Neuronal stem cell (in vitro differentiated cells): Measurements from ENCODE around the gene C6orf132.

Experiments used
- DNase-seq: peaks from one replicate; pipeline ENCODE4 v3.0.0-alpha.2; 2013; ENCODE audit warnings: low spot score
- H2AFZ ChIP-seq: one replicate; pipeline ENCODE4 v1.6.1; 2013; ENCODE audit warnings: mild to moderate bottlenecking, low read length, inconsistent platforms
- H2AK5ac ChIP-seq: 2 replicates; pipeline ENCODE4 v1.6.1; 2013; ENCODE audit warnings: low read depth, mild to moderate bottlenecking, inconsistent platforms, low read length, moderate library complexity, mixed read lengths
- H2BK120ac ChIP-seq: 2 replicates; pipeline ENCODE4 v1.6.1; 2013; ENCODE audit warnings: low read depth, mild to moderate bottlenecking, inconsistent platforms, low read length, moderate library complexity, mixed read lengths
- H2BK12ac ChIP-seq: one replicate; pipeline ENCODE4 v1.6.1; 2013; ENCODE audit warnings: low read length, inconsistent platforms
- H2BK15ac ChIP-seq: 2 replicates; pipeline ENCODE4 v1.6.1; 2013; ENCODE audit warnings: mild to moderate bottlenecking, low read length, inconsistent platforms, mixed read lengths
- H2BK5ac ChIP-seq: one replicate; pipeline ENCODE4 v1.6.1; 2013; ENCODE audit warnings: inconsistent platforms, mild to moderate bottlenecking, low read length, moderate library complexity
- H3K14ac ChIP-seq: one replicate; pipeline ENCODE4 v1.6.1; 2013; ENCODE audit warnings: low read length, inconsistent platforms
- H3K18ac ChIP-seq: 2 replicates; pipeline ENCODE4 v1.6.1; 2013; ENCODE audit warnings: low read length, inconsistent platforms
- H3K23ac ChIP-seq: 2 replicates; pipeline ENCODE4 v1.6.1; 2013; ENCODE audit warnings: low read depth, mild to moderate bottlenecking, mixed read lengths, low read length, inconsistent platforms; ENCODE audit not compliant: poor library complexity
- H3K27ac ChIP-seq: replicated peaks from 3 replicates; pipeline ENCODE4 v1.5.1; 2013; ENCODE audit warnings: low read length, inconsistent platforms
- H3K27me3 ChIP-seq, 3 experiments: 2 replicates each; pipeline ENCODE4 v1.6.1; 2013; ENCODE audit warnings: low read length in 3 of 3, mild to moderate bottlenecking in 2 of 3, inconsistent platforms in 1 of 3, low read depth in 1 of 3, mixed read lengths in 1 of 3, moderate library complexity in 1 of 3; ENCODE audit not compliant: control insufficient read depth in 3 of 3, insufficient read depth in 3 of 3
- H3K36me3 ChIP-seq, 2 donors: replicated peaks in 1 of 2; 2 replicates each; pipeline ENCODE4 v1.6.1; 2013; ENCODE audit warnings: low read length in 2 of 2; ENCODE audit not compliant: control insufficient read depth in 2 of 2, insufficient read depth in 2 of 2
- H3K4ac ChIP-seq: 2 replicates; pipeline ENCODE4 v1.6.1; 2013; ENCODE audit warnings: inconsistent platforms, mild to moderate bottlenecking, low read length, moderate library complexity
- H3K4me1 ChIP-seq, 2 donors: 1 replicate in 1 of 2; 2 replicates in 1 of 2; pipeline ENCODE4 v1.6.1; 2013; ENCODE audit warnings: low read length in 2 of 2, low read depth in 1 of 2; ENCODE audit not compliant: control insufficient read depth in 2 of 2, insufficient read depth in 1 of 2
- H3K4me2 ChIP-seq: one replicate; pipeline ENCODE4 v1.6.1; 2013; ENCODE audit warnings: mild to moderate bottlenecking, low read length, inconsistent platforms; ENCODE audit not compliant: insufficient read depth, poor library complexity, severe bottlenecking
- H3K4me3 ChIP-seq, 2 donors: 2 replicates each; pipeline ENCODE4 v1.5.1; 2013; ENCODE audit warnings: low read length in 2 of 2, mild to moderate bottlenecking in 2 of 2, inconsistent platforms in 1 of 2, moderate library complexity in 1 of 2
- H3K79me1 ChIP-seq: one replicate; pipeline ENCODE4 v1.6.1; 2013; ENCODE audit warnings: low read depth, mild to moderate bottlenecking, inconsistent platforms, low read length, moderate library complexity
- H3K9ac ChIP-seq: one replicate; pipeline ENCODE4 v1.6.1; 2013; ENCODE audit warnings: mild to moderate bottlenecking, low read depth, low read length, inconsistent platforms; ENCODE audit not compliant: poor library complexity
- H3K9me3 ChIP-seq, 2 donors: replicated peaks in 1 of 2; 2 replicates each; pipeline versions ENCODE3 to v1.6.1; 2013; ENCODE audit warnings: low read length in 2 of 2, mild to moderate bottlenecking in 2 of 2, inconsistent platforms in 1 of 2, low read depth in 1 of 2, mixed read lengths in 1 of 2, moderate library complexity in 1 of 2; ENCODE audit not compliant: control insufficient read depth in 2 of 2, insufficient read depth in 1 of 2
- H4K8ac ChIP-seq: one replicate; pipeline ENCODE4 v1.6.1; 2013; ENCODE audit warnings: low read depth, mild to moderate bottlenecking, inconsistent platforms, low read length, moderate library complexity
- H4K91ac ChIP-seq: one replicate; pipeline ENCODE4 v1.6.1; 2013; ENCODE audit warnings: low read length, low read depth, mild to moderate bottlenecking, inconsistent platforms; ENCODE audit not compliant: poor library complexity
- WGBS, 2 donors: extraction: QIAGEN DNeasy Blood & Tissue Kit; methylation state at CpG; one replicate each; pipeline ENCODE4 v1.1.7; 2013; ENCODE audit warnings: missing lambda C conversion rate in 2 of 2, mixed read lengths in 1 of 2; ENCODE audit not compliant: insufficient read length in 2 of 2, insufficient replicate concordance in 1 of 2; ENCODE audit errors: extremely low coverage in 2 of 2; 5-methylcytosine and 5-hydroxymethylcytosine counted together

C6orf132 gene

DNA sequence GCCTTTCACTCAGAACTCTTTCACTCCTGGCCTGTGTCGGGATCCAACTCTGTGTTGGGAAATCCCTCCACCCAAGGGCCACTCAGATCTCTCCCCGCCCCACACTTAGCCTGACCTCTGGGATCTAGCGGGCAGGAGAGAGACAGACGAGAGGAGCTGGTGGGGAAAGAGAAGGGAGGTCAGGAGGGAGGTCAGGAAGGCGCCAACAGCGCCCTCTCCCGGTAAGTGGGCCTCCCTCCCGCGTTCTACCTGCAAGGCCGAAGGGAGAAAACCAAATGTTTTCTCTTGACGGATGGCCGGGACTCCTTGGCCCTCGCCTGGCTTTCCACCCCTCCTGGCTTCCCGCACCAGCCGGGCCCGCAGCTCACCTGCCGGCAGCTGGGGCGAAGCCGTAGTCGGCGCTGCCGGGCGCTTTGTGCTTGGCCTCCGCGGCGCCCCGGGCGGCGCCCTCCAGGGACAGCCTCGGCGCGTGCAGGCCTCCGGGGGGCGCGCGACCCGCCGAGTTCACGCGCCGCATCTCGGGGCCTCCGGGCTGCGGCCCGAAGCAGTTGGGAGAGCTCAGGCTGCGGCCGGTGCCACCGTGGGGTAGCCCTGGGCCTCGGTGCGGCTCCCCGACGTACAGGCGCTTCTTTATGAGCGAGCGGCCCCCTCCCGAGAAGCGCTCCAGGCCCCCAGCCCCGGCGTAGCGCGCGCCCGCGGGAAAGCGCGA, 38.2 kb downstream of the C6orf132 start:
- Histone ChIP-seq H2AFZ (peak overlapping the region; percentile 88), H3K4me2 (peak overlapping the region; percentile 67), H3K4me3 (peak overlapping the region in 1 of 2 donors; percentile 71), H2BK15ac (peak overlapping the region; percentile 88), H3K4ac (no peak overlapping the region), H3K14ac (no peak overlapping the region), H2BK120ac (peak overlapping the region; percentile 69), H3K9ac (peak overlapping the region; percentile 65), H4K8ac (peak overlapping the region; percentile 70), H3K79me1 (no peaks in the 10 kb centered on the region), H2AK5ac (peak overlapping the region; percentile 82), H3K4me1 (peaks cover 12% of the 10 kb centered on the region in 2 donors), H3K23ac (peak overlapping the region; percentile 95), H3K36me3 (no peaks in the 10 kb centered on the region), H2BK5ac (peak overlapping the region; percentile 0), H3K27me3 (peaks cover 0 to 15% (median 3%) of the 10 kb centered on the region in 3 experiments), H3K27ac (no peak overlapping the region), H3K9me3 (no peaks in the 10 kb centered on the region), H2BK12ac (no peak overlapping the region), H3K18ac (peak overlapping the region; percentile 99), H4K91ac (no peak overlapping the region)
- DNase-seq, result peak; percentile 69
- no CpG with 5 or more reads among the region's 66 CpGs for WGBS, 2 donors

DNA sequence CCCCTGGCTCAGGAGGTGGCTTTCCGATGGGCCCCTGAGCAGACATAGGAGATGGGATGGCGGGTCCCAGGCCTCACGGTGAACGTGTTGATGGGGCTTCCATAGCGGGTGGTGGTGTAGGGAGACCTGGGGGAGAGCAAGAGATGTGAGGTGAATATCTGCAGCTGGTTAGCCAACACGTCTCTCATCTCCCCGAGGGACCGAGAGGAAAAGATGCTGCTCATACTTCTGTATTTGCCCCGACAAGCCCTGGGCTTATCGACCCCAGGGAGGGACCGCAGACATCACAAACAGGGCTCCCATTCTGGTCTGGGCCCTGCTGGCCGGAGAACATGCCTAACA, 38.7 kb downstream of the C6orf132 start:
- H2AK5ac ChIP-seq, result peak overlapping the region; percentile 3
- H2BK15ac ChIP-seq, result peak overlapping the region; percentile 88
- H2BK12ac ChIP-seq, result no peak overlapping the region
- no peak overlapping the region for H4K91ac ChIP-seq
- WGBS, 2 donors, result no CpG with 5 or more reads among the region's 12 CpGs
- H3K9me3 ChIP-seq, result no peaks in the 10 kb centered on the region
- H3K4ac ChIP-seq, result no peak overlapping the region
- H4K8ac ChIP-seq, result no peak overlapping the region
- no peak overlapping the region for H3K4me3 ChIP-seq
- H3K18ac ChIP-seq, result peak overlapping the region; percentile 90
- H3K14ac ChIP-seq, result no peak overlapping the region
- H2BK120ac ChIP-seq, result no peak overlapping the region
- DNase-seq, result no peak
- H3K9ac ChIP-seq, result no peak overlapping the region
- H3K79me1 ChIP-seq, result no peaks in the 10 kb centered on the region
- H3K27me3 ChIP-seq, result peaks cover 0 to 18% (median 3%) of the 10 kb centered on the region in 3 experiments
- peak overlapping the region; percentile 0 for H2BK5ac ChIP-seq
- no peak overlapping the region for H3K4me2 ChIP-seq
- peak overlapping the region; percentile 95 for H3K23ac ChIP-seq
- H3K4me1 ChIP-seq, result peaks cover 12 to 14% of the 10 kb centered on the region in 2 donors
- H3K27ac ChIP-seq, result no peak overlapping the region
- peak overlapping the region; percentile 88 for H2AFZ ChIP-seq
- no peaks in the 10 kb centered on the region for H3K36me3 ChIP-seq

DNA sequence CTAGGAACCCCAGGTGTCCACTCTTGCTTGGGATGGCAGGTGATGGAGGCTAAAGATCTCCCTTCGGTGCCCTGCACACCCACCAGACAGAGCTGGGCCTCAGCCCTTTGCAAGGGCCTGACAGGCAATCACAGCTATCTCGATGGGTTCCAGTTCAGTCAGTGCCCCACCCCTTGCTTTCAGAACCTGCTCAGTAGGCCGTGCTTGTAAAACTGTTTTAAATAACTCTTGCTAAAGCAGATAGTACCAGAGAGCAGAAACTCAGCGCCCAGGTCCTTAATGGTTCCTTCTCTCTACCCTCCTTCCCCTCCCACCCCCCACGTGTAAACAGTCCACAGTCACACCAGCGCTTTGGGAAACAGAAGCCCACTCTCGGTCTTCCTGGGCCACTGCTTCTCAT, 39.2 kb downstream of the C6orf132 start:
- WGBS, 2 donors, result no CpG with 5 or more reads among the region's 7 CpGs
- H2BK15ac ChIP-seq, result no peak overlapping the region
- H3K14ac ChIP-seq, result no peak overlapping the region
- peak overlapping the region; percentile 3 for H2AK5ac ChIP-seq
- H3K23ac ChIP-seq, result no peak overlapping the region
- H2BK5ac ChIP-seq, result no peak overlapping the region
- no peaks in the 10 kb centered on the region for H3K79me1 ChIP-seq
- peaks cover 12 to 14% of the 10 kb centered on the region in 2 donors for H3K4me1 ChIP-seq
- H2BK12ac ChIP-seq, result no peak overlapping the region
- no peak overlapping the region for H3K18ac ChIP-seq
- H3K9ac ChIP-seq, result no peak overlapping the region
- H3K9me3 ChIP-seq, result no peaks in the 10 kb centered on the region
- no peak overlapping the region for H2BK120ac ChIP-seq
- no peak overlapping the region for H4K8ac ChIP-seq
- H3K4me2 ChIP-seq, result no peak overlapping the region
- H3K4ac ChIP-seq, result no peak overlapping the region
- H2AFZ ChIP-seq, result peak overlapping the region; percentile 88
- H4K91ac ChIP-seq, result no peak overlapping the region
- H3K36me3 ChIP-seq, result no peaks in the 10 kb centered on the region
- peaks cover 0 to 18% (median 3%) of the 10 kb centered on the region in 3 experiments for H3K27me3 ChIP-seq
- H3K27ac ChIP-seq, result no peak overlapping the region
- H3K4me3 ChIP-seq, result no peak overlapping the region
- DNase-seq, result no peak

DNA sequence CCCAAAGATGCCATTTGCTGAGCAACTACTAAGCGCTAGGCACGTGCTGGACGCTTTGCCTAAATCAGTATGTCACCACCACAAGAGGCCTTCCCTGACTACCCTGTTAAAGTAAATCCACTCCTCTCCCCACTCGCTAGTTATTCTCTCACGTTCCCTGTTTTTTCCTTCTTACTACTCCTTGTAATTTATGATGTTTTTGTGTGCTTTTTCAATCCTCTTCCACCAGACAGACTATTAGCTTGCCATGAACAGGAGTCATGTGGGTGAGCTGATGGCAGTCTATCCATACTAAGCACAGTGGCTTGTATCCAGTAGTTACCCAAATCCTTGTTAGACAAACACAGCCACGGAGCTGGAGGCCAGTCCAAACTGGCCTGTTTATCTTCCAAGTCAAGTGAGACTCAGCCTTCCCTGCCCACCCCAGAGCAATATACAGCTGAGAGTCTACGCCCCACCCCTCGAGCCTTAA, 41.2 kb downstream of the C6orf132 start:
- Histone ChIP-seq H2BK120ac (no peak overlapping the region), H3K9me3 (no peaks in the 10 kb centered on the region), H3K27me3 (peaks cover 0 to 18% (median 3%) of the 10 kb centered on the region in 3 experiments), H3K23ac (no peak overlapping the region), H4K8ac (no peak overlapping the region), H3K4me1 (peaks cover 7 to 11% of the 10 kb centered on the region in 2 donors), H3K4me2 (no peak overlapping the region), H3K36me3 (no peaks in the 10 kb centered on the region), H2AFZ (no peak overlapping the region), H3K79me1 (no peaks in the 10 kb centered on the region), H3K14ac (no peak overlapping the region), H3K4me3 (no peak overlapping the region), H3K9ac (no peak overlapping the region), H3K27ac (no peak overlapping the region), H2BK12ac (no peak overlapping the region), H2BK15ac (no peak overlapping the region), H4K91ac (no peak overlapping the region), H3K4ac (no peak overlapping the region), H2AK5ac (no peak overlapping the region), H2BK5ac (no peak overlapping the region), H3K18ac (no peak overlapping the region)
- no peak for DNase-seq
- no CpG with 5 or more reads among the region's 8 CpGs for WGBS, 2 donors
